Fibroblast of lung (primary cell): ENCODE results near the gene AGBL4. TPM values are rescaled to one million over a fixed set of nuclear protein-coding genes. Genes with fewer than 3 reads are reported as not detected.

ENCODE experiments used
- DNase-seq, 2 donors: peaks; one replicate each; pipeline versions ENCODE4 v3.0.0 to v3.0.0-alpha.2; 2010; ENCODE audit warnings: low read depth in 2 of 2
- H2AFZ ChIP-seq: 2 replicates; pipeline ENCODE4 v1.5.1; 2012; ENCODE audit warnings: low read length, control low read depth, inconsistent platforms
- H3K27ac ChIP-seq: 2 replicates; pipeline ENCODE4 v1.5.1; 2011; ENCODE audit warnings: low read length, control low read depth; ENCODE audit not compliant: insufficient read depth
- H3K27me3 ChIP-seq: 2 replicates; pipeline ENCODE4 v1.5.1; 2011; ENCODE audit warnings: mild to moderate bottlenecking, low read length; ENCODE audit not compliant: control insufficient read depth, insufficient read depth
- H3K36me3 ChIP-seq: 2 replicates; pipeline ENCODE4 v1.5.1; 2011; ENCODE audit warnings: low read length; ENCODE audit not compliant: control insufficient read depth, insufficient read depth
- H3K4me1 ChIP-seq: 2 replicates; pipeline ENCODE4 v1.5.1; 2011; ENCODE audit warnings: low read length; ENCODE audit not compliant: control insufficient read depth, insufficient read depth; ENCODE audit errors: extremely low read depth
- H3K4me2 ChIP-seq: 2 replicates; pipeline ENCODE4 v1.5.1; 2011; ENCODE audit warnings: low read length, control low read depth; ENCODE audit not compliant: insufficient read depth; ENCODE audit errors: extremely low read depth
- H3K4me3 ChIP-seq, 4 experiments: fragments of 200-600 bp in 1 of 4; sonication (generic) in 1 of 4; replicated peaks in 1 of 4; 2 replicates each; pipeline ENCODE4 v1.5.1; 2011 to 2016; ENCODE audit warnings: low read length in 4 of 4, low read depth in 3 of 4, mild to moderate bottlenecking in 3 of 4, control low read depth in 2 of 4, inconsistent platforms in 1 of 4, mixed read lengths in 1 of 4; ENCODE audit not compliant: insufficient read depth in 1 of 4; ENCODE audit errors: control extremely low read depth in 1 of 4
- H3K79me2 ChIP-seq: 2 replicates; pipeline ENCODE4 v1.5.1; 2012; ENCODE audit warnings: mild to moderate bottlenecking, low read length, inconsistent platforms; ENCODE audit not compliant: control insufficient read depth, insufficient read depth
- H3K9ac ChIP-seq: 2 replicates; pipeline ENCODE4 v1.5.1; 2011; ENCODE audit warnings: mild to moderate bottlenecking, low read length, control low read depth; ENCODE audit not compliant: insufficient read depth
- H3K9me3 ChIP-seq: 2 replicates; pipeline ENCODE4 v1.5.1; 2012; ENCODE audit warnings: low read depth, low read length; ENCODE audit not compliant: control insufficient read depth, insufficient read depth
- H4K20me1 ChIP-seq: 2 replicates; pipeline ENCODE4 v1.5.1; 2011; ENCODE audit warnings: low read length; ENCODE audit not compliant: control insufficient read depth, insufficient read depth; ENCODE audit errors: extremely low read depth
- CTCF ChIP-seq, 2 donors: IDR thresholded peaks in 1 of 2; conservative IDR thresholded peaks in 1 of 2; 1 replicate in 1 of 2; 2 replicates in 1 of 2; pipeline ENCODE4 v1.5.1; 2011 to 2012; ENCODE audit warnings: low read length in 2 of 2, control low read depth in 1 of 2, inconsistent platforms in 1 of 2, low read depth in 1 of 2, mild to moderate bottlenecking in 1 of 2
- EZH2 ChIP-seq: IDR thresholded peaks from 2 replicates; pipeline ENCODE4 v1.5.1; 2012; ENCODE audit warnings: low read length, control low read depth, mild to moderate bottlenecking; ENCODE audit errors: missing control alignments
- polyA plus RNA-seq, 2 donors: library from polyadenylated mRNA; depleted of rRNA in 1 of 2; stranded (reverse) in 1 of 2; unstranded in 1 of 2; fragments of >200 nt; gene quantifications; 2 replicates each; pipeline ENCODE4 v1.2.1, GENCODE V29; 2011 to 2012; ENCODE audit warnings: missing spikeins in 1 of 2
- total RNA-seq: library from RNA; depleted of rRNA; stranded (reverse); fragments of >200 nt; gene quantifications from 2 replicates; pipeline ENCODE4 v1.2.1, GENCODE V29; 2014

Gene AGBL4
- total and polyA plus RNA-seq, 2 donors (not counting 1 experiment from before 2014, with no cell fraction given): not detected

- no peak overlapping the region for H3K4me2 ChIP-seq
- TF ChIP-seq EZH2: no peak
- no peak for TF ChIP-seq CTCF (conservative IDR thresholded peaks at IDR 0.05 in 1 of 2, IDR thresholded peaks at IDR 0.05 in 1 of 2; ENCODE audit: low read depth in 1 of 2, low read length in 2 of 2)
- H3K27me3 ChIP-seq: no peaks in the 10 kb centered on the region
- no peaks in the 10 kb centered on the region for H3K36me3 ChIP-seq
- H4K20me1 ChIP-seq: no peaks in the 10 kb centered on the region
- H3K4me3 ChIP-seq: no peak overlapping the region
- H3K79me2 ChIP-seq: no peaks in the 10 kb centered on the region
- H2AFZ ChIP-seq: no peak overlapping the region
- H3K9me3 ChIP-seq: no peaks in the 10 kb centered on the region
- DNase-seq: peak in 1 of 2 donors; percentile 13
- no peaks in the 10 kb centered on the region for H3K4me1 ChIP-seq
- H3K9ac ChIP-seq: no peak overlapping the region
- H3K27ac ChIP-seq: no peak overlapping the region
Measured at GRCh38 chr1:48687282-48688045, 1336.3 kb downstream of the AGBL4 start.

- H4K20me1 ChIP-seq: no peaks in the 10 kb centered on the region
- no peak for DNase-seq
- H3K4me1 ChIP-seq: no peaks in the 10 kb centered on the region
- H3K27ac ChIP-seq: no peak overlapping the region
- H3K36me3 ChIP-seq: no peaks in the 10 kb centered on the region
- no peak overlapping the region for H3K4me2 ChIP-seq
- no peaks in the 10 kb centered on the region for H3K27me3 ChIP-seq
- no peak for TF ChIP-seq EZH2
- TF ChIP-seq CTCF (conservative IDR thresholded peaks at IDR 0.05 in 1 of 2, IDR thresholded peaks at IDR 0.05 in 1 of 2; ENCODE audit: low read depth in 1 of 2, low read length in 2 of 2): no peak
- H3K9me3 ChIP-seq: no peaks in the 10 kb centered on the region
- no peak overlapping the region for H2AFZ ChIP-seq
- H3K4me3 ChIP-seq: no peak overlapping the region
- no peak overlapping the region for H3K9ac ChIP-seq
- H3K79me2 ChIP-seq: no peaks in the 10 kb centered on the region
Measured at GRCh38 chr1:48686159-48686558, 1337.6 kb downstream of the AGBL4 start.

GRCh38 chr1:48684381-48684780 lies 1339.4 kb downstream of the AGBL4 start:
- H3K27me3 ChIP-seq: no peaks in the 10 kb centered on the region
- TF ChIP-seq EZH2 (no peak), CTCF (conservative IDR thresholded peaks at IDR 0.05 in 1 of 2, IDR thresholded peaks at IDR 0.05 in 1 of 2; ENCODE audit: low read depth in 1 of 2, low read length in 2 of 2) (no peak)
- no peak overlapping the region for H2AFZ ChIP-seq
- no peak for DNase-seq
- H3K79me2 ChIP-seq: no peaks in the 10 kb centered on the region
- H3K9ac ChIP-seq: no peak overlapping the region
- no peaks in the 10 kb centered on the region for H4K20me1 ChIP-seq
- no peaks in the 10 kb centered on the region for H3K36me3 ChIP-seq
- H3K27ac ChIP-seq: no peak overlapping the region
- no peak overlapping the region for H3K4me2 ChIP-seq
- no peak overlapping the region for H3K4me3 ChIP-seq
- no peaks in the 10 kb centered on the region for H3K9me3 ChIP-seq
- no peaks in the 10 kb centered on the region for H3K4me1 ChIP-seq
